ENCODE results near the gene FILIP1L. TPM values are rescaled to one million over a fixed set of nuclear protein-coding genes. Genes with fewer than 3 reads are reported as not detected.

The FILIP1L gene
- total RNA-seq, 1 donor from 2014 or later, result 19.4 TPM

- peaks cover 7% of the 10 kb centered on the region for H3K9me3 Mint-ChIP-seq (ENCODE audit: low read depth)
- H3K4me1 Mint-ChIP-seq (ENCODE audit: low read depth), result peaks cover 7% of the 10 kb centered on the region
- TF ChIP-seq, protein P1, sequence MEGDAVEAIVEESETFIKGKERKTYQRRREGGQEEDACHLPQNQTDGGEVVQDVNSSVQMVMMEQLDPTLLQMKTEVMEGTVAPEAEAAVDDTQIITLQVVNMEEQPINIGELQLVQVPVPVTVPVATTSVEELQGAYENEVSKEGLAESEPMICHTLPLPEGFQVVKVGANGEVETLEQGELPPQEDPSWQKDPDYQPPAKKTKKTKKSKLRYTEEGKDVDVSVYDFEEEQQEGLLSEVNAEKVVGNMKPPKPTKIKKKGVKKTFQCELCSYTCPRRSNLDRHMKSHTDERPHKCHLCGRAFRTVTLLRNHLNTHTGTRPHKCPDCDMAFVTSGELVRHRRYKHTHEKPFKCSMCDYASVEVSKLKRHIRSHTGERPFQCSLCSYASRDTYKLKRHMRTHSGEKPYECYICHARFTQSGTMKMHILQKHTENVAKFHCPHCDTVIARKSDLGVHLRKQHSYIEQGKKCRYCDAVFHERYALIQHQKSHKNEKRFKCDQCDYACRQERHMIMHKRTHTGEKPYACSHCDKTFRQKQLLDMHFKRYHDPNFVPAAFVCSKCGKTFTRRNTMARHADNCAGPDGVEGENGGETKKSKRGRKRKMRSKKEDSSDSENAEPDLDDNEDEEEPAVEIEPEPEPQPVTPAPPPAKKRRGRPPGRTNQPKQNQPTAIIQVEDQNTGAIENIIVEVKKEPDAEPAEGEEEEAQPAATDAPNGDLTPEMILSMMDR (IDR thresholded peaks at IDR 0.05; ENCODE audit: unreplicated experiment), result no peak
- H3K4me3 Mint-ChIP-seq (ENCODE audit: low read depth), result no peak overlapping the region
- H3K36me3 Mint-ChIP-seq (ENCODE audit: insufficient read depth), result peaks cover 3% of the 10 kb centered on the region
- H3K27me3 Mint-ChIP-seq, result no peaks in the 10 kb centered on the region
- DNase-seq (ENCODE audit: low spot score, unreplicated experiment), result no peak
- no peak overlapping the region for H3K27ac Mint-ChIP-seq
Observed at GRCh38 chr3:99978221-99978620, 136.1 kb downstream of the FILIP1L start.

DNA sequence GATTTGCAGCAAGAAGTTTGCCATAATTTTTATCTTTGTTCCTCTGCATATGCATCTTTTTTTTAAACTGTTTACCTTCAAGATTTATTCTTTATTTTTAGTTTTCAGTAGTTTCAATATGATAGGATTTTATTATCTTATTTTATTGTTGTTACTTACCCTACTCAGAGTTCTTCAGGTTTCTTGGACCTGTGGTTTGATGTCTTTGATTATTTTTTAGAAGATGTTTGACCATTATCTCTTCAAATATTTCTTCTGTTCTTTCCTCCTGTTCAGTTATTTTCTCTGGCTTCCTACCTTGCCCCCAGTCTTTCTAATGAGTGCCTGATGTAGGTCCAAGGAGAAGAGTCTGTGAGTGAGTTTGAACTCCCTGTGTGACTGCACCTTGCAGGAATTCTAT is 137.7 kb downstream of the FILIP1L start:
- TF ChIP-seq, protein P1 (IDR thresholded peaks at IDR 0.05; ENCODE audit: unreplicated experiment), result no peak
- DNase-seq (ENCODE audit: low spot score, unreplicated experiment), result no peak
- H3K27me3 Mint-ChIP-seq, result no peaks in the 10 kb centered on the region
- no peak overlapping the region for H3K4me3 Mint-ChIP-seq (ENCODE audit: low read depth)
- peaks cover 7% of the 10 kb centered on the region for H3K4me1 Mint-ChIP-seq (ENCODE audit: low read depth)
- peaks cover 7% of the 10 kb centered on the region for H3K9me3 Mint-ChIP-seq (ENCODE audit: low read depth)
- no peak overlapping the region for H3K27ac Mint-ChIP-seq
- peaks cover 3% of the 10 kb centered on the region for H3K36me3 Mint-ChIP-seq (ENCODE audit: insufficient read depth)

- DNase-seq (ENCODE audit: low spot score, unreplicated experiment), result no peak
- H3K36me3 Mint-ChIP-seq (ENCODE audit: insufficient read depth), result peaks cover 3% of the 10 kb centered on the region
- no peaks in the 10 kb centered on the region for H3K27me3 Mint-ChIP-seq
- TF ChIP-seq, protein P1 (IDR thresholded peaks at IDR 0.05; ENCODE audit: unreplicated experiment), result no peak
- H3K4me3 Mint-ChIP-seq (ENCODE audit: low read depth), result no peak overlapping the region
- H3K27ac Mint-ChIP-seq, result no peak overlapping the region
- H3K9me3 Mint-ChIP-seq (ENCODE audit: low read depth), result peaks cover 7% of the 10 kb centered on the region
- peaks cover 7% of the 10 kb centered on the region for H3K4me1 Mint-ChIP-seq (ENCODE audit: low read depth)
Observed at GRCh38 chr3:99974989-99975388, 139.3 kb downstream of the FILIP1L start.

DNA sequence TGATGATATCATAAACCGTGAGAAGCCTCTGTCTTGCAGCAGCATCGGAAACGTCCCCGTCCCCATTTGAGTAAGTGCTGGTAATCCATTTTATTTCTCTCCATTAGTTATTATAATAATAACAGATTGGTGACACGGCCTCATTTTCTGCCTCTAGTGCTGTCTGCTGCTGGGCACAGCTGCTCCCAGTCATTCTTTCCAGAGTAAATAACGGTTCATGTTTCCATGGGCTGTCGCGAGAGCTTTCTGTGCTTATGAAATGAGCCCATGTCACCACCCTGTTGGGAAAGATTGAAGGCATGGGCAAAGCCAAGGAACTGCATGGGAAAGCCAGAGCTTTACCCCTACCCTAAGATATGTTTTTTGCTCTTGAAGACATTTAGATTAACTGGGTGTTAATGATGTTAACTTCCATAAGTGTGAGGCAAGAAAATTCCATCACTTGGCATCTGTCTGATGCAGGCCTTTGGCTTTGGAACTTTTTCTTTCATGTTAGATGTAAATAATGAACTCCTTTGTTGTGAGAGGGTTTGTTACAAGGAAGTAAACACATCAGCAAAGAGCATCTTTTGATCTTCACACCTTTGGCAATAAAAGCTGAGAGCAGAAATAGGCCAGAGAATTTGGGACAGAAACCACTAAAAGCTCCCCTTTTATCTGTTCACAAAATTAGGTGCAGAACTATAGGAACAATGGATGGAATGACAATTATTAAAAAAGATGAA is 141.8 kb downstream of the FILIP1L start:
- no peak overlapping the region for H3K4me3 Mint-ChIP-seq (ENCODE audit: low read depth)
- TF ChIP-seq, protein P1 (IDR thresholded peaks at IDR 0.05; ENCODE audit: unreplicated experiment), result no peak
- H3K27me3 Mint-ChIP-seq, result no peaks in the 10 kb centered on the region
- H3K9me3 Mint-ChIP-seq (ENCODE audit: low read depth), result peaks cover 7% of the 10 kb centered on the region
- H3K4me1 Mint-ChIP-seq (ENCODE audit: low read depth), result peaks cover 11% of the 10 kb centered on the region
- H3K36me3 Mint-ChIP-seq (ENCODE audit: insufficient read depth), result peaks cover 3% of the 10 kb centered on the region
- DNase-seq (ENCODE audit: low spot score, unreplicated experiment), result no peak
- no peak overlapping the region for H3K27ac Mint-ChIP-seq

DNA sequence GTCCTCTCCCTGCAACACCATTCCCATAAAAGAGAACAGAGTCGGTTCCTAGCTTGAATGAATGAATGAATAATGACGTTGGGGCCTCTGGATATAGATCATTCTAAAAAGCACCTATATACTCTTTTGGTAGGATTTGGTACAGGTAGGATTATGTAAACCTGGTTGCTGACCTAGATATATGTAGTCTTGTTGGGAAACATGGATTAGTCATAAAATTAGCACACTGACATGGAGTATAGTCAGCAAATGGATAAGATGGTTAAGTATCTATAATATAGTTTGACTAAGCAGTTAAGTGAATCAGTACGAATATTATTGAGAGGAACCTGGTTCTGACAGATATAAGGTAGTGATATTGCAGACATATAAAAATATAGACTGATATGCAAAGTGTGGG is 142.5 kb downstream of the FILIP1L start:
- Mint-ChIP-seq H3K27me3 (no peaks in the 10 kb centered on the region), H3K9me3 (ENCODE audit: low read depth) (peaks cover 2% of the 10 kb centered on the region), H3K4me3 (ENCODE audit: low read depth) (no peak overlapping the region), H3K27ac (no peak overlapping the region), H3K36me3 (ENCODE audit: insufficient read depth) (peaks cover 1% of the 10 kb centered on the region), H3K4me1 (ENCODE audit: low read depth) (peaks cover 11% of the 10 kb centered on the region)
- TF ChIP-seq, protein P1 (IDR thresholded peaks at IDR 0.05; ENCODE audit: unreplicated experiment), result no peak
- DNase-seq (ENCODE audit: low spot score, unreplicated experiment), result no peak

Measured in progenitor cell of endocrine pancreas (in vitro differentiated cells).